ENCODE results near the gene ECD. TPM values are rescaled to one million over a fixed set of nuclear protein-coding genes. Genes with fewer than 3 reads are reported as not detected.
"Not testable (repeated sequence)": the region's sequence is repeated elsewhere in the genome, so short reads cannot be mapped to it uniquely, and the experiment has no call there.

The ECD gene
- total RNA-seq, 1 experiment from 2014 or later, result 51.8 TPM

GRCh38 chr10:73110345-73110849, 57.4 kb downstream of the ECD start, which contains the start of gene NUDT13:
TSS of gene NUDT13 (plus strand) at chr10:73110455. CDS start at chr10:73114366, 3,911 bp downstream.
- H3K27me3 Mint-ChIP-seq (ENCODE audit: insufficient read depth, unreplicated experiment), result no peaks in the 10 kb centered on the region
- H3K27me3 ChIP-seq (replicated peaks; ENCODE audit: control insufficient read depth, insufficient read depth, low read length), result no peaks in the 10 kb centered on the region
- TF ChIP-seq CTCF (IDR thresholded peaks at IDR 0.05; ENCODE audit: insufficient read depth in 1 of 2, low read depth in 1 of 2, low read length in 1 of 2, severe bottlenecking in 1 of 2, unreplicated experiment in 1 of 2), result no peak
- H3K36me3 Mint-ChIP-seq (ENCODE audit: insufficient read depth, unreplicated experiment), result peaks cover 21% of the 10 kb centered on the region
- H3K4me3 ChIP-seq (ENCODE audit: low read depth, low read length), result peak within 1 kb of the TSS; percentile 52
- no peaks in the 10 kb centered on the region for H3K9me3 Mint-ChIP-seq (ENCODE audit: unreplicated experiment)
- no peaks in the 10 kb centered on the region for H3K36me3 ChIP-seq (ENCODE audit: control insufficient read depth, insufficient read depth, low read length)
- peaks cover 11% of the 10 kb centered on the region for H3K4me1 ChIP-seq
- peak within 1 kb of the TSS; percentile 90 for H3K27ac Mint-ChIP-seq (ENCODE audit: unreplicated experiment)
- peak within 1 kb of the TSS; percentile 85 for H3K4me3 Mint-ChIP-seq (ENCODE audit: unreplicated experiment)
- peak; percentile 84 to 86 for DNase-seq
- TSS peak; percentile 93 for BruUV-seq (replicated peaks)
- ChIA-PET CTCF (interaction anchor here (0.6 to 3.1 kb wide), 4 partner anchors 9 to 1902 kb away, joined by 3 to 40 read pairs (median 4); partner anchors contain the start of gene P4HA1), POLR2A (interaction anchor here (0.6 to 3.1 kb wide), 8 partner anchors 14 to 484 kb away, joined by 3 to 43 read pairs (median 3); partner anchors contain the start of genes DNAJC9, ECD, FAM149B1 and MICU1)
- H3K4me1 Mint-ChIP-seq (ENCODE audit: low read depth, unreplicated experiment), result no peaks in the 10 kb centered on the region
- H3K9me3 ChIP-seq, result no peaks in the 10 kb centered on the region
- intact Hi-C loops (cut with micrococcal nuclease; ENCODE audit: unreplicated experiment), result loop anchor here (1.0 to 5.0 kb wide), 2 partner anchors 14 to 57 kb away; partner anchors contain the start of genes ECD, FAM149B1 and P4HA1

GRCh38 chr10:73109248-73109652, 58.6 kb downstream of the ECD start:
- not testable (repeated sequence) for H3K9me3 Mint-ChIP-seq (ENCODE audit: unreplicated experiment); H3K27me3 Mint-ChIP-seq (ENCODE audit: insufficient read depth, unreplicated experiment)
- CTCF ChIA-PET, result interaction anchor here (3.1 kb wide), 1 partner anchor 13 kb away, joined by 40 read pairs; the partner anchor contains the start of gene P4HA1

GRCh38 chr10:73106301-73106700, 61.5 kb downstream of the ECD start:
- TF ChIP-seq CTCF (IDR thresholded peaks at IDR 0.05; ENCODE audit: insufficient read depth in 1 of 2, low read depth in 1 of 2, low read length in 1 of 2, severe bottlenecking in 1 of 2, unreplicated experiment in 1 of 2), result no peak
- no peak for DNase-seq
- Mint-ChIP-seq H3K4me3 (ENCODE audit: unreplicated experiment) (no peak overlapping the region), H3K27me3 (ENCODE audit: insufficient read depth, unreplicated experiment) (no peaks in the 10 kb centered on the region), H3K27ac (ENCODE audit: unreplicated experiment) (no peak overlapping the region), H3K36me3 (ENCODE audit: insufficient read depth, unreplicated experiment) (peaks cover 19% of the 10 kb centered on the region), H3K4me1 (ENCODE audit: low read depth, unreplicated experiment) (no peaks in the 10 kb centered on the region), H3K9me3 (ENCODE audit: unreplicated experiment) (no peaks in the 10 kb centered on the region)
- POLR2A ChIA-PET, result no interaction called here
- Histone ChIP-seq H3K4me1 (peaks cover 3% of the 10 kb centered on the region; the same call in 1 of the 2 replicates), H3K36me3 (ENCODE audit: control insufficient read depth, insufficient read depth, low read length) (no peaks in the 10 kb centered on the region), H3K9me3 (no peaks in the 10 kb centered on the region), H3K4me3 (ENCODE audit: low read depth, low read length) (no peak overlapping the region), H3K27me3 (replicated peaks; ENCODE audit: control insufficient read depth, insufficient read depth, low read length) (no peaks in the 10 kb centered on the region)
- CTCF ChIA-PET, result no interaction called here
- BruUV-seq (replicated peaks), result no TSS peak
- intact Hi-C loops (cut with micrococcal nuclease; ENCODE audit: unreplicated experiment), result no loop called here

More at GRCh38 chr10:73109248-73109652, 58.6 kb downstream of the ECD start:
- peaks cover 11% of the 10 kb centered on the region for H3K4me1 ChIP-seq
- H3K36me3 ChIP-seq (ENCODE audit: control insufficient read depth, insufficient read depth, low read length); H3K27me3 ChIP-seq (replicated peaks; ENCODE audit: control insufficient read depth, insufficient read depth, low read length); POLR2A ChIA-PET; intact Hi-C loops (cut with micrococcal nuclease; ENCODE audit: unreplicated experiment); DNase-seq; H3K4me3 ChIP-seq (ENCODE audit: low read depth, low read length); H3K4me3 Mint-ChIP-seq (ENCODE audit: unreplicated experiment); BruUV-seq (replicated peaks); H3K27ac Mint-ChIP-seq (ENCODE audit: unreplicated experiment); H3K9me3 ChIP-seq; H3K4me1 Mint-ChIP-seq (ENCODE audit: low read depth, unreplicated experiment): not testable (repeated sequence)
- peaks cover 21% of the 10 kb centered on the region for H3K36me3 Mint-ChIP-seq (ENCODE audit: insufficient read depth, unreplicated experiment)

All from Caco-2 (cell line).